ENCODE results near the gene CDCA7L.

DNA sequence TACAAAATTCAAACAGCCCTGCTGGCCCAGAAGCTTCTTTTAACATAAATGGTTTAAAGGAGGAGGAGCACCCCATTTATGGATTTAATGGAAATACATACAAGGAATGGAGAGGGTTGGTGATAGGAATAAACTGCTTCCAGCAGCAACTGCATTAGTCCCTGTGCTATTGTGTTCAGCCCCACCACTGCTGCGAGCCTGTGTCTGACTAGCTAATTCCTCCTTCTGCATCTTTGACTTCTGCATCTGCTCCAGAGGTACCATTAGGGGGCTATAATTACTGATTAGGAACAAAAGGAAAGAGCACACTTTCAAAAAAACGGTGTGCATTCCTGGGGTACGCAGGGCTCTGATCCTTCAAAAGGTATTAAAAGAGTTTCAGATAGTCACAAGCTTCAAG, 24.8 kb downstream of the CDCA7L start:
- TF ChIP-seq, protein P1, sequence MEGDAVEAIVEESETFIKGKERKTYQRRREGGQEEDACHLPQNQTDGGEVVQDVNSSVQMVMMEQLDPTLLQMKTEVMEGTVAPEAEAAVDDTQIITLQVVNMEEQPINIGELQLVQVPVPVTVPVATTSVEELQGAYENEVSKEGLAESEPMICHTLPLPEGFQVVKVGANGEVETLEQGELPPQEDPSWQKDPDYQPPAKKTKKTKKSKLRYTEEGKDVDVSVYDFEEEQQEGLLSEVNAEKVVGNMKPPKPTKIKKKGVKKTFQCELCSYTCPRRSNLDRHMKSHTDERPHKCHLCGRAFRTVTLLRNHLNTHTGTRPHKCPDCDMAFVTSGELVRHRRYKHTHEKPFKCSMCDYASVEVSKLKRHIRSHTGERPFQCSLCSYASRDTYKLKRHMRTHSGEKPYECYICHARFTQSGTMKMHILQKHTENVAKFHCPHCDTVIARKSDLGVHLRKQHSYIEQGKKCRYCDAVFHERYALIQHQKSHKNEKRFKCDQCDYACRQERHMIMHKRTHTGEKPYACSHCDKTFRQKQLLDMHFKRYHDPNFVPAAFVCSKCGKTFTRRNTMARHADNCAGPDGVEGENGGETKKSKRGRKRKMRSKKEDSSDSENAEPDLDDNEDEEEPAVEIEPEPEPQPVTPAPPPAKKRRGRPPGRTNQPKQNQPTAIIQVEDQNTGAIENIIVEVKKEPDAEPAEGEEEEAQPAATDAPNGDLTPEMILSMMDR (IDR thresholded peaks at IDR 0.05), result no peak
- TF ChIP-seq SMC3 (IDR thresholded peaks at IDR 0.05; ENCODE audit: low read depth, low read length), result no peak
- TF ChIP-seq, protein P2, sequence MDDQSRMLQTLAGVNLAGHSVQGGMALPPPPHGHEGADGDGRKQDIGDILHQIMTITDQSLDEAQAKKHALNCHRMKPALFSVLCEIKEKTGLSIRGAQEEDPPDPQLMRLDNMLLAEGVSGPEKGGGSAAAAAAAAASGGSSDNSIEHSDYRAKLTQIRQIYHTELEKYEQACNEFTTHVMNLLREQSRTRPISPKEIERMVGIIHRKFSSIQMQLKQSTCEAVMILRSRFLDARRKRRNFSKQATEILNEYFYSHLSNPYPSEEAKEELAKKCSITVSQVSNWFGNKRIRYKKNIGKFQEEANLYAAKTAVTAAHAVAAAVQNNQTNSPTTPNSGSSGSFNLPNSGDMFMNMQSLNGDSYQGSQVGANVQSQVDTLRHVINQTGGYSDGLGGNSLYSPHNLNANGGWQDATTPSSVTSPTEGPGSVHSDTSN (IDR thresholded peaks at IDR 0.05), result no peak
- no peak for TF ChIP-seq EP300 (IDR thresholded peaks at IDR 0.05; ENCODE audit: borderline replicate concordance in 1 of 2, low read depth in 1 of 2, low read length in 1 of 2)
- TF ChIP-seq POLR2AphosphoS5 (IDR thresholded peaks at IDR 0.05; ENCODE audit: low read depth, low read length), result no peak
- TF ChIP-seq RAD21 (IDR thresholded peaks at IDR 0.05; ENCODE audit: low read length), result no peak
- TF ChIP-seq, protein P3, sequence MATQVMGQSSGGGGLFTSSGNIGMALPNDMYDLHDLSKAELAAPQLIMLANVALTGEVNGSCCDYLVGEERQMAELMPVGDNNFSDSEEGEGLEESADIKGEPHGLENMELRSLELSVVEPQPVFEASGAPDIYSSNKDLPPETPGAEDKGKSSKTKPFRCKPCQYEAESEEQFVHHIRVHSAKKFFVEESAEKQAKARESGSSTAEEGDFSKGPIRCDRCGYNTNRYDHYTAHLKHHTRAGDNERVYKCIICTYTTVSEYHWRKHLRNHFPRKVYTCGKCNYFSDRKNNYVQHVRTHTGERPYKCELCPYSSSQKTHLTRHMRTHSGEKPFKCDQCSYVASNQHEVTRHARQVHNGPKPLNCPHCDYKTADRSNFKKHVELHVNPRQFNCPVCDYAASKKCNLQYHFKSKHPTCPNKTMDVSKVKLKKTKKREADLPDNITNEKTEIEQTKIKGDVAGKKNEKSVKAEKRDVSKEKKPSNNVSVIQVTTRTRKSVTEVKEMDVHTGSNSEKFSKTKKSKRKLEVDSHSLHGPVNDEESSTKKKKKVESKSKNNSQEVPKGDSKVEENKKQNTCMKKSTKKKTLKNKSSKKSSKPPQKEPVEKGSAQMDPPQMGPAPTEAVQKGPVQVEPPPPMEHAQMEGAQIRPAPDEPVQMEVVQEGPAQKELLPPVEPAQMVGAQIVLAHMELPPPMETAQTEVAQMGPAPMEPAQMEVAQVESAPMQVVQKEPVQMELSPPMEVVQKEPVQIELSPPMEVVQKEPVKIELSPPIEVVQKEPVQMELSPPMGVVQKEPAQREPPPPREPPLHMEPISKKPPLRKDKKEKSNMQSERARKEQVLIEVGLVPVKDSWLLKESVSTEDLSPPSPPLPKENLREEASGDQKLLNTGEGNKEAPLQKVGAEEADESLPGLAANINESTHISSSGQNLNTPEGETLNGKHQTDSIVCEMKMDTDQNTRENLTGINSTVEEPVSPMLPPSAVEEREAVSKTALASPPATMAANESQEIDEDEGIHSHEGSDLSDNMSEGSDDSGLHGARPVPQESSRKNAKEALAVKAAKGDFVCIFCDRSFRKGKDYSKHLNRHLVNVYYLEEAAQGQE (IDR thresholded peaks at IDR 0.05; ENCODE audit: low read depth, low read length), result no peak
- no peak for TF ChIP-seq MXI1 (IDR thresholded peaks at IDR 0.05; ENCODE audit: low read depth, low read length)
- TF ChIP-seq CHD2 (IDR thresholded peaks at IDR 0.05; ENCODE audit: low read length, partially characterized antibody), result no peak
- TF ChIP-seq YY1 (IDR thresholded peaks at IDR 0.05; ENCODE audit: low read depth), result no peak
- no peak for TF ChIP-seq RCOR1 (IDR thresholded peaks at IDR 0.05; ENCODE audit: low read length)
- TF ChIP-seq TAF1 (IDR thresholded peaks at IDR 0.05; ENCODE audit: borderline replicate concordance, low read depth, low read length), result no peak
